ENCODE results near the gene APBA1.

DNA sequence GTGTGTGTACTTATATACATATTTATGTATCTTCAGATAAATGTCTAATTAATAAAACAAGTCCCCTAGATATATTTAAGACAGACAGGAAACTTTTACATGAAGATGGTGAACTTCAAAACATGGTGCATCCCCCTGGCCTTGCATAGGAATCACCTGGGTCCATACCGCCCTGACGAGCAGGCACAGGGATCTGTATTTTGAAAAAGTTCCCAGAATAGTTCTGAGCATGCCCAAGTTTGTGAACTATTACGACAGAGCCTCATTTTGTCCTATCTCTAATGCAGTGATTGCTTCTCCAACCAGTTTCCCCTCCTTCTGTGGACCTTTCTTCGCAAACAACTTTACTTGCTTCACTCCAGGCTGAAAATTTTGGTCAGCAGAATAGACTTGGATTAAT is 98.1 kb downstream of the APBA1 start:
- TF ChIP-seq, protein P1, sequence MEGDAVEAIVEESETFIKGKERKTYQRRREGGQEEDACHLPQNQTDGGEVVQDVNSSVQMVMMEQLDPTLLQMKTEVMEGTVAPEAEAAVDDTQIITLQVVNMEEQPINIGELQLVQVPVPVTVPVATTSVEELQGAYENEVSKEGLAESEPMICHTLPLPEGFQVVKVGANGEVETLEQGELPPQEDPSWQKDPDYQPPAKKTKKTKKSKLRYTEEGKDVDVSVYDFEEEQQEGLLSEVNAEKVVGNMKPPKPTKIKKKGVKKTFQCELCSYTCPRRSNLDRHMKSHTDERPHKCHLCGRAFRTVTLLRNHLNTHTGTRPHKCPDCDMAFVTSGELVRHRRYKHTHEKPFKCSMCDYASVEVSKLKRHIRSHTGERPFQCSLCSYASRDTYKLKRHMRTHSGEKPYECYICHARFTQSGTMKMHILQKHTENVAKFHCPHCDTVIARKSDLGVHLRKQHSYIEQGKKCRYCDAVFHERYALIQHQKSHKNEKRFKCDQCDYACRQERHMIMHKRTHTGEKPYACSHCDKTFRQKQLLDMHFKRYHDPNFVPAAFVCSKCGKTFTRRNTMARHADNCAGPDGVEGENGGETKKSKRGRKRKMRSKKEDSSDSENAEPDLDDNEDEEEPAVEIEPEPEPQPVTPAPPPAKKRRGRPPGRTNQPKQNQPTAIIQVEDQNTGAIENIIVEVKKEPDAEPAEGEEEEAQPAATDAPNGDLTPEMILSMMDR (IDR thresholded peaks at IDR 0.05; ENCODE audit: insufficient read depth, low read length, poor library complexity, severe bottlenecking) = no peak
- TF ChIP-seq EZH2phosphoT487 (conservative IDR thresholded peaks at IDR 0.05; ENCODE audit: low read length) = no peak

All from SU-DHL-6 (cell line).